Left ventricle myocardium inferior (tissue), 1 donor: ENCODE results near the gene LGR6. TPM values are rescaled to one million over a fixed set of nuclear protein-coding genes. Genes with fewer than 3 reads are reported as not detected.

Experiments
- DNase-seq: peaks from one replicate; pipeline ENCODE4 v3.0.0-alpha.2; 2020
- H3K27ac ChIP-seq: fragments of 200-600 bp; replicated peaks from 2 replicates; pipeline ENCODE4 v1.8.0; 2021
- H3K27me3 ChIP-seq: fragments of 200-600 bp; 2 replicates; pipeline ENCODE4 v1.8.0; 2021; ENCODE audit warnings: low read depth
- H3K36me3 ChIP-seq: fragments of 200-600 bp; 2 replicates; pipeline ENCODE4 v1.8.0; 2021
- H3K4me1 ChIP-seq: fragments of 200-600 bp; 2 replicates; pipeline ENCODE4 v1.8.0; 2021
- H3K4me3 ChIP-seq: fragments of 200-600 bp; 2 replicates; pipeline ENCODE4 v1.8.0; 2021; ENCODE audit warnings: mild to moderate bottlenecking, moderate library complexity
- H3K9me3 ChIP-seq: fragments of 200-600 bp; replicated peaks from 2 replicates; pipeline ENCODE4 v1.8.0; 2021
- CTCF ChIP-seq: fragments of 200-600 bp; IDR thresholded peaks from 2 replicates; pipeline ENCODE4 v1.8.0; 2021; ENCODE audit warnings: antibody characterized with exemption, mild to moderate bottlenecking, borderline replicate concordance
- intact Hi-C: fragments of 100-400 bp; cut with micrococcal nuclease; formaldehyde crosslinking; loops from one replicate; pipeline ENCODE4 v1.11.0; 2022
- total RNA-seq: library from RNA; stranded (reverse); fragmentation: NEBNext Ultra II Directional; extraction: Animal tissue kit (Norgen Biotek cat#: 25700); gene quantifications from one replicate; pipeline ENCODE4 v1.2.1, GENCODE V29; 2021
- donor health status: DM: no; HTN: yes; CAD: no; lungs with severe emphysema.

Gene LGR6
- total RNA-seq, 1 donor from 2014 or later: 0.60 TPM

DNA sequence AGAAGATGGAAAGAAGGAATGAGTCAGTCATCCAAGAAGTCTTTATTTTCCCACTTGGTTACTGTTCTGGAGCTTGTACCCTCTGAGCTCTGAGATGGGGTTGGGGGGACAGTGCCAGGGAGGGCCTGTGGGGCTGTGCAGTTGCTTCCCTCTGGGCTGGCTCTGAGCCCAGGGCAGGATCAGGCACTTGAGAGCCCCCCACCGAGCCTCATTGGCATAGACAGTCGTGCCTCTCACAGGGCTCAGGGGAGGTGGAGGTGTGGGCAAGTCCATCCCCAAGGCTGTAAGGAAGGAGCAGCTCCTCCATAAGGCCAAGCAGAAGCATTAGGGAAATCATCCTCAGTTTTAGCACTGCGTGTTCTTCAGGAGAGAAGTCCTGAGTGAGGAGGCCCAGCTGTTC, 46.6 kb upstream of the LGR6 start:
- H3K4me1 ChIP-seq: peaks cover 32% of the 10 kb centered on the region
- intact Hi-C loops: no loop called here
- no peaks in the 10 kb centered on the region for H3K36me3 ChIP-seq
- H3K4me3 ChIP-seq: no peak overlapping the region
- H3K27ac ChIP-seq: no peak overlapping the region
- no peak for TF ChIP-seq CTCF
- H3K27me3 ChIP-seq: no peaks in the 10 kb centered on the region
- DNase-seq: no peak
- H3K9me3 ChIP-seq: no peaks in the 10 kb centered on the region

GRCh38 chr1:202148391-202148790, 45.2 kb upstream of the LGR6 start:
- intact Hi-C loops: no loop called here
- H3K27ac ChIP-seq: no peak overlapping the region
- H3K36me3 ChIP-seq: no peaks in the 10 kb centered on the region
- H3K4me1 ChIP-seq: peaks cover 18% of the 10 kb centered on the region
- H3K4me3 ChIP-seq: no peak overlapping the region
- H3K27me3 ChIP-seq: no peaks in the 10 kb centered on the region
- DNase-seq: no peak
- no peak for TF ChIP-seq CTCF
- no peaks in the 10 kb centered on the region for H3K9me3 ChIP-seq

GRCh38 chr1:202149566-202149965, 44.0 kb upstream of the LGR6 start:
- Histone ChIP-seq H3K27ac (no peak overlapping the region), H3K4me3 (no peak overlapping the region), H3K27me3 (no peaks in the 10 kb centered on the region), H3K36me3 (no peaks in the 10 kb centered on the region), H3K9me3 (no peaks in the 10 kb centered on the region), H3K4me1 (peaks cover 11% of the 10 kb centered on the region)
- intact Hi-C loops: no loop called here
- no peak for TF ChIP-seq CTCF
- DNase-seq: no peak

DNA sequence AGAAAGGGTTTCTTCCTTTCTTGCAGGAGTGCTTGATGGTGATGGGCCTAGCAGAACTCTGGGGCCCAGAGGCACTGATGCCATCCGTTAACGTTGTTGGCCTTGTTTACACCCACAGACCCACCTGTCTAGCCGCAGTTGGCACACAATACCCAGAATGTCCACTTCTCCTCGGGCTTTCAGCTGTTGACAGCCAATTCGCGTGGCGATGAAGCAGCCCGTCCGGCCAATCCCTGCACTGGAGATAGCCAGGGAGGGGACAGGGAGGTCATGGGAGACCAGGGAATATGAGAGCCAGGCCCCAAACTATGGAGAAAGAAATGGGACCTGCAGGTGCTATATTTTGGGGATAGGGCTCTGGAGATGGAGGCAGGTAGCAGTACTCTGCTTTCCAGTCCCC, 43.4 kb upstream of the LGR6 start:
- H3K36me3 ChIP-seq: no peaks in the 10 kb centered on the region
- H3K27me3 ChIP-seq: no peaks in the 10 kb centered on the region
- H3K4me3 ChIP-seq: no peak overlapping the region
- H3K9me3 ChIP-seq: no peaks in the 10 kb centered on the region
- H3K27ac ChIP-seq: no peak overlapping the region
- TF ChIP-seq CTCF: no peak
- no peak for DNase-seq
- peaks cover 12% of the 10 kb centered on the region for H3K4me1 ChIP-seq
- intact Hi-C loops: no loop called here

DNA sequence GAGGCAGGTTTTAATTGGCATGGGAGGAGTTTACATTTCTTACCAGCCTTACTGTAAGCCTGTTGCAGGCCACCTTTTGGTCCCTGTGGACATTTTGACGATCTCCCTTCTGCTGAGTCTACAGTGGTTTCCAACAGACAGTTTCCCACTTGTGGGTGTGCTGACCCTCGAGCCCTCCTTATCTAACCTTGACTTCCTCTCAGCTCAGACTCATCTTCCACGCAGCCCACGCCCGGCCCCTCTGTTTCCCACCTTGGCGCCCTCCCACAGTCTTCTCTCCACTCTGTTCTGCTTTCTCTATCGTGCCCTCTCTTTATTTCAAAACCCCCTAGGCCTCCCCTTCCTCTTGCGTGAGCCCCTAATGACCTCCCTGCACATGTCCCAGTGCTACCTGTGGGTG, 43.0 kb upstream of the LGR6 start:
- no peak for TF ChIP-seq CTCF
- no peak for DNase-seq
- Histone ChIP-seq H3K27me3 (no peaks in the 10 kb centered on the region), H3K9me3 (no peaks in the 10 kb centered on the region), H3K36me3 (no peaks in the 10 kb centered on the region), H3K27ac (no peak overlapping the region), H3K4me3 (no peak overlapping the region), H3K4me1 (peaks cover 12% of the 10 kb centered on the region)
- intact Hi-C loops: no loop called here

DNA sequence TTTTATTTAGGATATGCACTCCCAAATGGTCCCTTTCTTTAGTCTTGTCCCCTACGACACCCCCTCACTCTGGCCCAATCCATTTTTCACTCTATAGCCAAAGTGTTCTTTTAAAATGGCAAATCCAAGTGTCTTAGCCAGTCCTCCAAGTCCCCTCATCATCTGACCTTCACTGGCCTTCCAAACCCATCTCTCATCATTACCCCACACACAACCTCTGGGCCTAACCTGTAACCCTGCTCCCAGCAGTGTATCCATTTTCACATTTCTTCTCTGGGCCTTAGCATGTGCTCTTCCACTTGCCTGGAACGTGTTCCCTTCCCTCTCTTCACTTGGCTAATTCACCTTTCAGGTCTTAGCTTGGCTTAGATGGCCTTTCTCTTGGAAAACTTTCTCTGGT, 42.6 kb upstream of the LGR6 start:
- H3K27ac ChIP-seq: no peak overlapping the region
- H3K4me3 ChIP-seq: no peak overlapping the region
- H3K36me3 ChIP-seq: no peaks in the 10 kb centered on the region
- intact Hi-C loops: no loop called here
- TF ChIP-seq CTCF: no peak
- H3K9me3 ChIP-seq: no peaks in the 10 kb centered on the region
- H3K4me1 ChIP-seq: peaks cover 11% of the 10 kb centered on the region
- H3K27me3 ChIP-seq: no peaks in the 10 kb centered on the region
- DNase-seq: no peak
